ENCODE data around the gene PSMD6. TPM values are rescaled to one million over a fixed set of nuclear protein-coding genes. Genes with fewer than 3 reads are reported as not detected.

The PSMD6 gene
- total RNA-seq, 8 experiments from 2014 or later: 77.9 to 140 (median 105) TPM

- in situ Hi-C loops (cut with MboI; ENCODE audit: low pct_unique_long_range_greater_than_20kb in 2 of 9, low sequenced_read_pairs in 9 of 9, unreplicated experiment in 9 of 9): no loop called here
- ATAC-seq (replicated peaks in 6 of 8): no peak
These were observed 31.8 kb upstream of the PSMD6 start for GRCh38 chr3:64055076-64055475.

GRCh38 chr3:64054488-64054887, 31.2 kb upstream of the PSMD6 start:
- peak in 1 of 8 experiments; percentile 37 for ATAC-seq (replicated peaks in 6 of 8)
- Histone ChIP-seq H3K4me1 (replicated peaks in 1 of 2) (peaks cover 24 to 31% of the 10 kb centered on the region in 2 donors), H3K27ac (no peak overlapping the region), H3K4me3 (no peak overlapping the region)
- in situ Hi-C loops (cut with MboI; ENCODE audit: low pct_unique_long_range_greater_than_20kb in 2 of 9, low sequenced_read_pairs in 9 of 9, unreplicated experiment in 9 of 9): no loop called here
- 0 to 100% (median 49%) methylated on average over 1 to 2 of the region's 3 CpGs; no CpG with 5 or more reads in 4 of the 10 experiments for WGBS, 10 experiments

More at GRCh38 chr3:64055076-64055475, 31.8 kb upstream of the PSMD6 start:
- H3K27ac ChIP-seq: no peak overlapping the region
- WGBS, 10 experiments: 80 to 100% (median 95%) methylated on average over 1 to 2 of the region's 2 CpGs; no CpG with 5 or more reads in 2 of the 10 experiments
- H3K4me1 ChIP-seq (replicated peaks in 1 of 2): peaks cover 20 to 28% of the 10 kb centered on the region in 2 donors
- H3K4me3 ChIP-seq: no peak overlapping the region

- WGBS, 10 experiments: 0 to 87% (median 82%) methylated on average over 1 to 3 of the region's 3 CpGs; no CpG with 5 or more reads in 3 of the 10 experiments
- in situ Hi-C loops (cut with MboI; ENCODE audit: low pct_unique_long_range_greater_than_20kb in 2 of 9, low sequenced_read_pairs in 9 of 9, unreplicated experiment in 9 of 9): no loop called here
- Histone ChIP-seq H3K4me1 (replicated peaks in 1 of 2) (peaks cover 27 to 28% of the 10 kb centered on the region in 2 donors), H3K4me3 (no peak overlapping the region), H3K27ac (peak overlapping the region; percentile 17 to 57)
- peak in 5 of 8 experiments; percentile 75 to 87 (median 78) for ATAC-seq (replicated peaks in 6 of 8)
These were observed 30.3 kb upstream of the PSMD6 start for GRCh38 chr3:64053581-64053980.

DNA sequence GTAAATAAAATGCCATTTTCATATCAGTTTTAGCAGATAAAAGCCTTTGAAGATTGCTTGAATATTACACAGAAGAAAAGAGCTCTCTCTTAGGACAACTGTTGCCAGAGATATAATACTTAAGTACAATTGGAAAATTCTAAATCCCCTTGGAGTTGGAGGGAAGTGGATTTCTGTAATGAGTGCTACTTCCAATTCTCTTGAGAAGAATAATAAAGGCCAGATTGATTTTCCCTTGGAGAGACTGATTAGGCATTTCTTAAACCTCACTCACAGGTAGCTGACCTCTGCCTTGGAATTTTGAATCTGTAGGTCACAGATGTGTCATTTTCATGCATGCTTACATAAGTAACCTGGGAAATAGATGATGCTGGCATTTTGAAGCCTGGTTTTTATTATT, 29.8 kb upstream of the PSMD6 start:
- H3K4me3 ChIP-seq: no peak overlapping the region
- H3K27ac ChIP-seq: no peak overlapping the region
- in situ Hi-C loops (cut with MboI; ENCODE audit: low pct_unique_long_range_greater_than_20kb in 2 of 9, low sequenced_read_pairs in 9 of 9, unreplicated experiment in 9 of 9): no loop called here
- H3K4me1 ChIP-seq (replicated peaks in 1 of 2): peaks cover 29% of the 10 kb centered on the region in 2 donors
- ATAC-seq (replicated peaks in 6 of 8): no peak

DNA sequence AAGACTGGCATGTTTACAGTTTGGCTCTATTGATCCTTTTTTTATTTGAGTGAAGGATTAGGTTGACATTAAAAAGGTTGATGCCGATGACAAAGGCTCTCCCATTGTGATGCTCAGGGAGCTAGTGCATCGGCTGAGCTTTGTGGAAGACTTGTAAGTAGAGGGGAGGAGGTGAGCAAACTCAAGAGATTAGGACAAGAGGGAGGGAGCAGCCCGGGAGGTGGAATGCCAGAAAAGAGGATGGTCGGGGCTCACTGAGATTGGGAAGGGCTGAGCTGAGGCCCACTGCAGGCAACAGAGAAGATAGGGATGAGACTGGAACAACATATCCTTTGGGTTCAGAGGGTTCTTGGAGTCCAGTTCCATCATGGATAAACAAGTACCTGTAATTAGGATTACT, 26.5 kb upstream of the PSMD6 start:
- Histone ChIP-seq H3K4me3 (no peak overlapping the region), H3K4me1 (replicated peaks in 1 of 2) (peaks cover 46 to 47% of the 10 kb centered on the region in 2 donors), H3K27ac (no peak overlapping the region)
- ATAC-seq (replicated peaks in 6 of 8): no peak
- in situ Hi-C loops (cut with MboI; ENCODE audit: low pct_unique_long_range_greater_than_20kb in 2 of 9, low sequenced_read_pairs in 9 of 9, unreplicated experiment in 9 of 9): loop anchor here in 8 of 9 experiments (25.0 kb wide), 6 partner anchors 112 to 437 kb away; no protein-coding TSS in a partner anchor
- WGBS, 10 experiments: 0 to 90% (median 27%) methylated on average over 1 to 4 of the region's 4 CpGs; no CpG with 5 or more reads in 2 of the 10 experiments

DNA sequence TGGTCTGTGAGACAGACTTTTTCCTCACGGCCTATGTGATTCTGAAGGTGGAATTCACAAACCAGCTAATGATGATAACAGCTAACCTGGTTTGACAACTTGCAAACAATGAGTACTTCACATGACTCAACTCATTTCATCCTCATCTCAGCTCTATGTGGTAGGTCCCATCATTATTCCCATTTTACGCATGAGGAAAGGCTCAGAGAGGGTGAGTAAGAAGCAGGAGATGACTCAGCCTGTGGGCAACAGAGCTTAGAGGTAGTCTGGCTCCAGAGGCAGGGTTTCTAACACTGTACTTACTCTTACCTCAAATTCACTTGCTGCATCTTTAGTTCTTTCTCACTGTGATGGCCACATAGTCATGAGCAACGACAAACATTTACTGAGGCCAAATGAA, 25.8 kb upstream of the PSMD6 start:
- 14 to 72% (median 33%) methylated on average over 1 to 3 of the region's 3 CpGs; no CpG with 5 or more reads in 3 of the 10 experiments for WGBS, 10 experiments
- Histone ChIP-seq H3K4me1 (replicated peaks in 1 of 2) (peaks cover 42 to 43% of the 10 kb centered on the region in 2 donors), H3K4me3 (no peak overlapping the region), H3K27ac (no peak overlapping the region)
- peak in 1 of 8 experiments; percentile 38 for ATAC-seq (replicated peaks in 6 of 8)
- in situ Hi-C loops (cut with MboI; ENCODE audit: low pct_unique_long_range_greater_than_20kb in 2 of 9, low sequenced_read_pairs in 9 of 9, unreplicated experiment in 9 of 9): loop anchor here in 8 of 9 experiments (25.0 kb wide), 6 partner anchors 113 to 438 kb away; no protein-coding TSS in a partner anchor

GRCh38 chr3:64048631-64049061, 25.4 kb upstream of the PSMD6 start:
- 20 to 67% (median 46%) methylated on average over 1 to 3 of the region's 3 CpGs; no CpG with 5 or more reads in 3 of the 10 experiments for WGBS, 10 experiments
- no peak overlapping the region for H3K27ac ChIP-seq
- ATAC-seq (replicated peaks in 6 of 8): no peak
- in situ Hi-C loops (cut with MboI; ENCODE audit: low pct_unique_long_range_greater_than_20kb in 2 of 9, low sequenced_read_pairs in 9 of 9, unreplicated experiment in 9 of 9): loop anchor here in 8 of 9 experiments (25.0 kb wide), 6 partner anchors 114 to 439 kb away; no protein-coding TSS in a partner anchor
- H3K4me1 ChIP-seq (replicated peaks in 1 of 2): peaks cover 37 to 38% of the 10 kb centered on the region in 2 donors
- no peak overlapping the region for H3K4me3 ChIP-seq

GRCh38 chr3:64047787-64048186, 24.5 kb upstream of the PSMD6 start:
- in situ Hi-C loops (cut with MboI; ENCODE audit: low pct_unique_long_range_greater_than_20kb in 2 of 9, low sequenced_read_pairs in 9 of 9, unreplicated experiment in 9 of 9): loop anchor here in 8 of 9 experiments (25.0 kb wide), 6 partner anchors 115 to 440 kb away; no protein-coding TSS in a partner anchor
- ATAC-seq (replicated peaks in 6 of 8): peak in 5 of 8 experiments; percentile 67 to 94 (median 83)
- WGBS, 10 experiments: 16 to 100% (median 49%) methylated on average over 2 to 7 of the region's 7 CpGs; no CpG with 5 or more reads in 1 of the 10 experiments

DNA sequence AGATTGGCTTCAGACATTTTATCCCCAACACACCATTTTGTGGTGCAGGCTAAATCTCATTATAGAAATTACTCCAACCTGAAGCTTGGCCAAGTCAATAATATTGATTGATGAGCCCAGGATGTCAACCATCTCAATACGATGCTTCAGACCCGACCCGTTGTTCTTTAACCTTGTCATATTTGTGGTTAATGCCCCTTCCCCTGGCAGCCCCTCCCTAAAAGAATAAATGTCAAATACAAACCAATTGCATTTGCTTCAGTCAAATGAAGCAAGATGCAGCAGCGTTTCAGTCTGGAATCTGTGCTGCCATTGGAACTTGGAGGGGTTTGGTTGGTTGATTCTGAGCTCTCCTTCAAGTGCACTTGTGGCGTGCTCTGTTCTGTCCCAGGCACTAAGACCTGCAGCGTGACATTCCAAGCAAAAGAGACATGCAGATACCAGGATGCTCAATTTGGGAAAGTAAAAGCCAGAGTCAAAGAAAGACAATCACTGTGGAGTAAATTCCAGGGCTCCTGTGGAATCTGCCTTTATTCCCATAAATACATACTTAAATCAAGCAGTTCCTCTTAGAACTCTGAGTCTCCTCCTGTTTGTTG, 23.8 kb upstream of the PSMD6 start:
- in situ Hi-C loops (cut with MboI; ENCODE audit: low pct_unique_long_range_greater_than_20kb in 2 of 9, low sequenced_read_pairs in 9 of 9, unreplicated experiment in 9 of 9): loop anchor here in 8 of 9 experiments (25.0 kb wide), 6 partner anchors 115 to 440 kb away; no protein-coding TSS in a partner anchor
- Histone ChIP-seq H3K4me3 (no peak overlapping the region), H3K27ac (no peak overlapping the region), H3K4me1 (replicated peaks in 1 of 2) (peaks cover 33% of the 10 kb centered on the region in 2 donors)
- ATAC-seq (replicated peaks in 6 of 8): peak in 5 of 8 experiments; percentile 14 to 59 (median 39)
- WGBS, 10 experiments: 20 to 70% (median 53%) methylated on average over 1 to 5 of the region's 6 CpGs; no CpG with 5 or more reads in 2 of the 10 experiments

More at GRCh38 chr3:64047787-64048186, 24.5 kb upstream of the PSMD6 start:
- H3K4me3 ChIP-seq: no peak overlapping the region
- peaks cover 33% of the 10 kb centered on the region in 2 donors for H3K4me1 ChIP-seq (replicated peaks in 1 of 2)
- peak overlapping the region in 1 of 2 donors; percentile 54 for H3K27ac ChIP-seq

GRCh38 chr3:64046592-64046991, 23.3 kb upstream of the PSMD6 start:
- in situ Hi-C loops (cut with MboI; ENCODE audit: low pct_unique_long_range_greater_than_20kb in 2 of 9, low sequenced_read_pairs in 9 of 9, unreplicated experiment in 9 of 9): loop anchor here in 8 of 9 experiments (25.0 kb wide), 6 partner anchors 116 to 441 kb away; no protein-coding TSS in a partner anchor
- 58 to 100% (median 89%) methylated on average over 1 to 2 of the region's 3 CpGs; no CpG with 5 or more reads in 2 of the 10 experiments for WGBS, 10 experiments
- Histone ChIP-seq H3K4me3 (no peak overlapping the region), H3K27ac (no peak overlapping the region), H3K4me1 (replicated peaks in 1 of 2) (peaks cover 33% of the 10 kb centered on the region in 2 donors)
- no peak for ATAC-seq (replicated peaks in 6 of 8)

- Histone ChIP-seq H3K4me3 (no peak overlapping the region), H3K4me1 (replicated peaks in 1 of 2) (peaks cover 30 to 41% of the 10 kb centered on the region in 2 donors), H3K27ac (no peak overlapping the region)
- 13 to 100% (median 83%) methylated on average over 1 of the region's 1 CpG; no CpG with 5 or more reads in 3 of the 10 experiments for WGBS, 10 experiments
- in situ Hi-C loops (cut with MboI; ENCODE audit: low pct_unique_long_range_greater_than_20kb in 2 of 9, low sequenced_read_pairs in 9 of 9, unreplicated experiment in 9 of 9): loop anchor here in 8 of 9 experiments (25.0 kb wide), 6 partner anchors 119 to 444 kb away; no protein-coding TSS in a partner anchor
- no peak for ATAC-seq (replicated peaks in 6 of 8)
These were observed 19.7 kb upstream of the PSMD6 start for GRCh38 chr3:64042952-64043351.

GRCh38 chr3:64039981-64040733, 16.9 kb upstream of the PSMD6 start:
- no peak overlapping the region for H3K4me3 ChIP-seq
- peaks cover 14 to 26% of the 10 kb centered on the region in 2 donors for H3K4me1 ChIP-seq (replicated peaks in 1 of 2)
- in situ Hi-C loops (cut with MboI; ENCODE audit: low pct_unique_long_range_greater_than_20kb in 2 of 9, low sequenced_read_pairs in 9 of 9, unreplicated experiment in 9 of 9): loop anchor here in 8 of 9 experiments (10.0 to 25.0 kb wide), 9 partner anchors 122 to 447 kb away; no protein-coding TSS in a partner anchor
- WGBS, 10 experiments: 0 to 75% (median 50%) methylated on average over 1 to 5 of the region's 5 CpGs; no CpG with 5 or more reads in 1 of the 10 experiments
- H3K27ac ChIP-seq: no peak overlapping the region
- ATAC-seq (replicated peaks in 6 of 8): peak in 5 of 8 experiments; percentile 79 to 91 (median 90)
